Neural cell (in vitro differentiated cells): Measurements from ENCODE around the gene CABP4. TPM values are rescaled to one million over a fixed set of nuclear protein-coding genes. Genes with fewer than 3 reads are reported as not detected.

ENCODE experiments used
- H2AFZ ChIP-seq: fragments of 200-600, 300-800 bp; sonication (generic), shearing (Covaris generic); 2 replicates; pipeline ENCODE4 v1.6.0; 2014; ENCODE audit warnings: low read depth, mild to moderate bottlenecking, antibody characterized with exemption, low read length, moderate library complexity
- H3F3A ChIP-seq: fragments of 200-600 bp; shearing (Covaris generic); 2 replicates; pipeline ENCODE4 v1.6.1; 2016; ENCODE audit warnings: mild to moderate bottlenecking, moderate library complexity, mixed read lengths, antibody characterized with exemption, low read length; ENCODE audit not compliant: insufficient read depth, poor library complexity, severe bottlenecking
- H3K27ac ChIP-seq: fragments of 200-600, 300-800 bp; sonication (generic), shearing (Covaris generic); 2 replicates; pipeline ENCODE4 v1.5.1; 2014; ENCODE audit warnings: mild to moderate bottlenecking, low read length, moderate library complexity
- H3K27me3 ChIP-seq: fragments of 300-800, 200-600 bp; sonication (generic), shearing (Covaris generic); 2 replicates; pipeline ENCODE4 v1.6.0; 2014; ENCODE audit warnings: mild to moderate bottlenecking, low read depth, low read length, moderate library complexity; ENCODE audit not compliant: insufficient read depth
- H3K36me3 ChIP-seq: fragments of 300-800, 200-600 bp; sonication (generic), shearing (Covaris generic); 2 replicates; pipeline ENCODE4 v1.5.1; 2014; ENCODE audit warnings: mild to moderate bottlenecking, antibody characterized with exemption, low read length, moderate library complexity; ENCODE audit not compliant: insufficient read depth
- H3K4me2 ChIP-seq: fragments of 300-800, 200-600 bp; sonication (generic), shearing (Covaris generic); 2 replicates; pipeline ENCODE4 v1.6.0; 2014; ENCODE audit warnings: mild to moderate bottlenecking, low read length
- H3K4me3 ChIP-seq: fragments of 300-800, 200-600 bp; sonication (generic), shearing (Covaris generic); 2 replicates; pipeline ENCODE4 v1.5.1; 2014; ENCODE audit warnings: mild to moderate bottlenecking, low read length, moderate library complexity
- H3K79me2 ChIP-seq: fragments of 200-600 bp; shearing (Covaris generic); replicated peaks from 2 replicates; pipeline ENCODE4 v1.6.0; 2014; ENCODE audit warnings: mild to moderate bottlenecking, low read length, moderate library complexity; ENCODE audit not compliant: insufficient read depth
- H3K9ac ChIP-seq: fragments of 300-800, 200-600 bp; sonication (generic), shearing (Covaris generic); 2 replicates; pipeline ENCODE4 v1.6.1; 2016; ENCODE audit warnings: mild to moderate bottlenecking, low read length, mixed read lengths
- H3K9me2 ChIP-seq: fragments of 200-600 bp; shearing (Covaris generic); 2 replicates; pipeline ENCODE4 v1.6.1; 2016; ENCODE audit warnings: mild to moderate bottlenecking, low read length, mixed read lengths; ENCODE audit not compliant: insufficient read depth
- H3K9me3 ChIP-seq: fragments of 200-600, 300-800 bp; sonication (generic), shearing (Covaris generic); 2 replicates; pipeline ENCODE4 v1.6.1; 2016; ENCODE audit warnings: mild to moderate bottlenecking, mixed run types, low read length, moderate library complexity, mixed read lengths
- H4K20me1 ChIP-seq: fragments of 200-600 bp; shearing (Covaris generic); 2 replicates; pipeline ENCODE4 v1.6.1; 2016; ENCODE audit warnings: mild to moderate bottlenecking, mixed run types; ENCODE audit not compliant: insufficient read depth
- CTCF ChIP-seq: fragments of 450-650 bp; IDR thresholded peaks from 2 replicates; pipeline ENCODE4 v1.5.1; 2014; ENCODE audit warnings: antibody characterized with exemption, mild to moderate bottlenecking, moderate library complexity; ENCODE audit not compliant: poor library complexity, severe bottlenecking
- EP300 ChIP-seq: fragments of 450-650 bp; conservative IDR thresholded peaks from 2 replicates; pipeline ENCODE4 v1.6.1; 2014; ENCODE audit warnings: antibody characterized with exemption, mild to moderate bottlenecking, moderate library complexity; ENCODE audit not compliant: poor library complexity, severe bottlenecking
- EZH2 ChIP-seq: fragments of 200-600, 300-800 bp; shearing (Covaris generic), sonication (generic); IDR thresholded peaks from 2 replicates; pipeline ENCODE4 v1.6.1; 2014; ENCODE audit warnings: antibody characterized with exemption, low read length, borderline replicate concordance, mild to moderate bottlenecking; ENCODE audit not compliant: insufficient read depth, poor library complexity, severe bottlenecking
- MXI1 ChIP-seq: fragments of 450-650 bp; conservative IDR thresholded peaks from 2 replicates; pipeline ENCODE4 v1.6.1; 2014; ENCODE audit warnings: antibody characterized with exemption, mild to moderate bottlenecking; ENCODE audit not compliant: poor library complexity, severe bottlenecking
- POLR2AphosphoS5 ChIP-seq: IDR thresholded peaks from 2 replicates; pipeline ENCODE4 v1.6.1; 2012
- RAD21 ChIP-seq: fragments of 450-650 bp; conservative IDR thresholded peaks from 2 replicates; pipeline ENCODE4 v1.6.1; 2014; ENCODE audit warnings: antibody characterized with exemption, mild to moderate bottlenecking, moderate library complexity
- SMC3 ChIP-seq: fragments of 450-650 bp; conservative IDR thresholded peaks from 2 replicates; pipeline ENCODE4 v1.6.1; 2014; ENCODE audit warnings: antibody characterized with exemption, mild to moderate bottlenecking, moderate library complexity; ENCODE audit not compliant: poor library complexity
- TAF1 ChIP-seq: IDR thresholded peaks from 2 replicates; pipeline ENCODE4 v1.6.1; 2012; ENCODE audit warnings: low read depth
- polyA plus RNA-seq: library from polyadenylated mRNA; depleted of rRNA; stranded (reverse); fragments of >200 nt; gene quantifications from 2 replicates; pipeline ENCODE4 v1.2.3, GENCODE V29; 2014
- TF ChIP-seq, protein P1 (sequence below): IDR thresholded peaks from 2 replicates; pipeline ENCODE4 v1.6.1; 2012; ENCODE audit warnings: borderline replicate concordance

The CABP4 gene
- polyA plus RNA-seq, 1 donor from 2014 or later = not detected

DNA sequence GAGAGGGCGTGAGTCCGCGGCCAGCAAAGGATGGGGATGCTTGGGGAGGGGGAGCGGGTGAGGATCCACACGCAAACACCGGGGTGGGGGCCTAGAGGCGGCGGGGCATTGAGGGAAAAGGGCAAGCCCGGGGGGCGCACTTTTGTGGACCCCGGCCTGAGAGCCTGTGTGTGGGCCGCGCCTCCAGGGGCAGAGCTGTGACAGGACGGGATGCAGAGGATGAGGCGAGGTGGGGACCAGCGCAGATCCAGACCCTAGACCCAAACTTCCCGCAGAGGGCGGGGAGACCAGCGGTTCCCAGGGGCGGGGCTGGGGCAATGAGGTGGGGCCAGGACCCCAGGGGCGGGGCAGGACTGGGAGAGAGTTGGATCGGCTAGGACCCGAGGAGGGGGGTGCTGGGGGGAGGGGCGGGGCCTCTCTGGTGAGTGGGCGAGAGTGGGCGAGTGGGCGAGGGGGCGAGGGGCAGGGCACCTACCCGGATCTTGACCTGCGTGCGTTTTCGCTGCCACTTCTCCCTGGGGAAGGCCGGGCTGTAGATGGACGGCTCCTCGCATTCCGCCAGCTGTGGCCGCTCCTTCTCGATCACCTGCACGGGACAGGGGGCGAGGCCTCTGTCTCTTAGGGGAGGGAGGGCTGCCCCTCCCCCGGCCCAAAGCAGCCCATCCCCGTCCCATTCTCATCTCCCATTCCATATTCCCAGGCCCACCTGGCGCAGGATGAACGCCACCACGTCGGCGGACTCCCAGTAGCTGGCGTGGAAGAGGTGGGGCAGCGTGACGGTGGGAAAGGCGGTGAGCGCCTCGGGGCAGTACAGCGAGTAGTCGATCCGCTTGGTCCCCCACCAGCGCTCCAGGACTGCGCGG is 39.4 kb downstream of the CABP4 start:
- Histone ChIP-seq H3K79me2 (no peaks in the 10 kb centered on the region), H3K4me2 (no peak overlapping the region), H3K9ac (no peak overlapping the region), H2AFZ (no peak overlapping the region), H4K20me1 (no peaks in the 10 kb centered on the region), H3K36me3 (no peaks in the 10 kb centered on the region), H3F3A (no peaks in the 10 kb centered on the region), H3K27me3 (no peaks in the 10 kb centered on the region), H3K9me3 (no peaks in the 10 kb centered on the region), H3K27ac (no peak overlapping the region), H3K9me2 (no peaks in the 10 kb centered on the region), H3K4me3 (no peak overlapping the region)
- no peak for TF ChIP-seq TAF1
- no peak for TF ChIP-seq EP300
- no peak for TF ChIP-seq RAD21
- TF ChIP-seq, protein P1, sequence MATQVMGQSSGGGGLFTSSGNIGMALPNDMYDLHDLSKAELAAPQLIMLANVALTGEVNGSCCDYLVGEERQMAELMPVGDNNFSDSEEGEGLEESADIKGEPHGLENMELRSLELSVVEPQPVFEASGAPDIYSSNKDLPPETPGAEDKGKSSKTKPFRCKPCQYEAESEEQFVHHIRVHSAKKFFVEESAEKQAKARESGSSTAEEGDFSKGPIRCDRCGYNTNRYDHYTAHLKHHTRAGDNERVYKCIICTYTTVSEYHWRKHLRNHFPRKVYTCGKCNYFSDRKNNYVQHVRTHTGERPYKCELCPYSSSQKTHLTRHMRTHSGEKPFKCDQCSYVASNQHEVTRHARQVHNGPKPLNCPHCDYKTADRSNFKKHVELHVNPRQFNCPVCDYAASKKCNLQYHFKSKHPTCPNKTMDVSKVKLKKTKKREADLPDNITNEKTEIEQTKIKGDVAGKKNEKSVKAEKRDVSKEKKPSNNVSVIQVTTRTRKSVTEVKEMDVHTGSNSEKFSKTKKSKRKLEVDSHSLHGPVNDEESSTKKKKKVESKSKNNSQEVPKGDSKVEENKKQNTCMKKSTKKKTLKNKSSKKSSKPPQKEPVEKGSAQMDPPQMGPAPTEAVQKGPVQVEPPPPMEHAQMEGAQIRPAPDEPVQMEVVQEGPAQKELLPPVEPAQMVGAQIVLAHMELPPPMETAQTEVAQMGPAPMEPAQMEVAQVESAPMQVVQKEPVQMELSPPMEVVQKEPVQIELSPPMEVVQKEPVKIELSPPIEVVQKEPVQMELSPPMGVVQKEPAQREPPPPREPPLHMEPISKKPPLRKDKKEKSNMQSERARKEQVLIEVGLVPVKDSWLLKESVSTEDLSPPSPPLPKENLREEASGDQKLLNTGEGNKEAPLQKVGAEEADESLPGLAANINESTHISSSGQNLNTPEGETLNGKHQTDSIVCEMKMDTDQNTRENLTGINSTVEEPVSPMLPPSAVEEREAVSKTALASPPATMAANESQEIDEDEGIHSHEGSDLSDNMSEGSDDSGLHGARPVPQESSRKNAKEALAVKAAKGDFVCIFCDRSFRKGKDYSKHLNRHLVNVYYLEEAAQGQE = no peak
- no peak for TF ChIP-seq POLR2AphosphoS5
- TF ChIP-seq SMC3 = no peak
- TF ChIP-seq EZH2 = no peak
- no peak for TF ChIP-seq CTCF
- TF ChIP-seq MXI1 = no peak

DNA sequence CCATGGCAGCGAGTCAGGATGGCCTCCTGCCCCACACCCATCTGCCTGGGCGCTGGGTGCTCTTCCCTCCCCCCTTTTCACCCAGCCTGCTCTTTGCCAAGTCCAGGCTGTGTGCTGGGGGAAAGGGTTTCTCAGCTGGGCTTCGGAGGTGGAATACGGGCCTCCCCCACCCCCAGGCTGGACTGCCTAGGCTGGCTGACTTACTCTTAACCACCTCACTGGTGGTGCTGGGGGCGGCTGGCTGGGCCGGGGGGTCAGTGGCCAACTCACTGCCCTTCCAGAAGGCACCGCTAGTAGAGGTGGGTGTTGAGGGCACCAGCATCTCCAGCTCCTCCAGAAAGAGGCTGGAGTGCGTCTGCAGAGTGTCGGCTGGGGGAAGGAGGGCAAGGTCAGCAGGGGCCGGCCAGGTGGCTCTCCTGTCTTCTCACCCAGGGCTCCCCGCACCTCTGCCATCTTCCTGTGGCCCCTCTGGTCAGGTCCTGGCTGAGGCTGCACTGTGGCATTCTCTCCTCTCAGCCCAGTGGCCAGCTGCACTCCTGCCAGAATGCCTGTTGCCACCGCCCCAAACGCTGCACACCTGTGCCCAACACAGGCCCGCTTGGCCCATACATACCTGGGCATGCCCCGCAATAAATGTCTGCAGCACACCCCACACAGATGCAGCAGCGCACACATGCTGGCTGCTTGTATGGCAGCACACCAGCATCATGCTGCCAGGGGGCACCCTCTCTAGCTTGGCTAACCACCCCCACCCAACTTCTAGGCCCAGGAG is 40.3 kb downstream of the CABP4 start:
- H3K9me3 ChIP-seq = no peaks in the 10 kb centered on the region
- no peaks in the 10 kb centered on the region for H3K9me2 ChIP-seq
- no peak overlapping the region for H3K9ac ChIP-seq
- no peak for TF ChIP-seq TAF1
- no peak for TF ChIP-seq SMC3
- TF ChIP-seq EP300 = no peak
- no peak for TF ChIP-seq CTCF
- TF ChIP-seq, protein P1 = no peak
- no peak for TF ChIP-seq EZH2
- TF ChIP-seq MXI1 = no peak
- TF ChIP-seq POLR2AphosphoS5 = no peak
- TF ChIP-seq RAD21 = no peak
- H4K20me1 ChIP-seq = no peaks in the 10 kb centered on the region
- H3K36me3 ChIP-seq = no peaks in the 10 kb centered on the region
- no peak overlapping the region for H3K27ac ChIP-seq
- H3F3A ChIP-seq = no peaks in the 10 kb centered on the region
- no peak overlapping the region for H3K4me3 ChIP-seq
- no peaks in the 10 kb centered on the region for H3K79me2 ChIP-seq
- no peak overlapping the region for H2AFZ ChIP-seq
- H3K4me2 ChIP-seq = no peak overlapping the region
- no peaks in the 10 kb centered on the region for H3K27me3 ChIP-seq
